ENCODE data around the gene ZFP91. TPM values are rescaled to one million over a fixed set of nuclear protein-coding genes. Genes with fewer than 3 reads are reported as not detected.

The ZFP91 gene, protein sequence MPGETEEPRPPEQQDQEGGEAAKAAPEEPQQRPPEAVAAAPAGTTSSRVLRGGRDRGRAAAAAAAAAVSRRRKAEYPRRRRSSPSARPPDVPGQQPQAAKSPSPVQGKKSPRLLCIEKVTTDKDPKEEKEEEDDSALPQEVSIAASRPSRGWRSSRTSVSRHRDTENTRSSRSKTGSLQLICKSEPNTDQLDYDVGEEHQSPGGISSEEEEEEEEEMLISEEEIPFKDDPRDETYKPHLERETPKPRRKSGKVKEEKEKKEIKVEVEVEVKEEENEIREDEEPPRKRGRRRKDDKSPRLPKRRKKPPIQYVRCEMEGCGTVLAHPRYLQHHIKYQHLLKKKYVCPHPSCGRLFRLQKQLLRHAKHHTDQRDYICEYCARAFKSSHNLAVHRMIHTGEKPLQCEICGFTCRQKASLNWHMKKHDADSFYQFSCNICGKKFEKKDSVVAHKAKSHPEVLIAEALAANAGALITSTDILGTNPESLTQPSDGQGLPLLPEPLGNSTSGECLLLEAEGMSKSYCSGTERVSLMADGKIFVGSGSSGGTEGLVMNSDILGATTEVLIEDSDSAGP
- 40.8 and 47.3 TPM in 2 replicates for total RNA-seq

DNA sequence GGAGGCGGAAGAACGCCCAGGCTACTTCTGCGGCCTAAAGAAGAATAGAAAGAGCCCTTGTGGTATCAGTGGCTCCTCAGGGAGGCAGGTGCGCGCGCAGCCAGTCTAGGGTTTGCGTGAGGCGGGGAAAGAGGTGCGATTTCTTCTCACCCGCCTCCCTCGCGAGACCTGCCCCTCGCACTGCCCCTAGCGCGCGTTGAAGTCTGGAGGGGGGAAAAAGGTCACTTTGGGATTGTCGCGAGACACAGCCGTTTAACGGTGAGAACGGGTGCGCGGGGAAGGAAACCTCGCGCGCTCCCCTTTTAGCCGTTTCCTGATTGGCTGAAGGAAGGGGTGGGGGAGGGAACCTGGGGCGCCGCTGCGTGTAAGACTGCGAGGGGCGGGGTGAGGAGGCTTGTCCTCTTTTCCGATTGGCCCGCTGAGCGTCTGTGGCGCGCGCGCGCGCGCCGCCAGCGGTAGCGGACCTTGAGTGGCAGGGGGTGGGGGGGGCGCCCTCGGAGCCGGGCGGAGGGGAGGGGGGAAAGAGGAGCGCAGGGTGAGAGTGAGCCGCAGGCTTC, at the start of gene ZFP91:
ZFP91 (plus strand) TSS at position 429 of the 557 bp plus-strand sequence. CDS start 219 bp downstream, outside the sequence.

DNA sequence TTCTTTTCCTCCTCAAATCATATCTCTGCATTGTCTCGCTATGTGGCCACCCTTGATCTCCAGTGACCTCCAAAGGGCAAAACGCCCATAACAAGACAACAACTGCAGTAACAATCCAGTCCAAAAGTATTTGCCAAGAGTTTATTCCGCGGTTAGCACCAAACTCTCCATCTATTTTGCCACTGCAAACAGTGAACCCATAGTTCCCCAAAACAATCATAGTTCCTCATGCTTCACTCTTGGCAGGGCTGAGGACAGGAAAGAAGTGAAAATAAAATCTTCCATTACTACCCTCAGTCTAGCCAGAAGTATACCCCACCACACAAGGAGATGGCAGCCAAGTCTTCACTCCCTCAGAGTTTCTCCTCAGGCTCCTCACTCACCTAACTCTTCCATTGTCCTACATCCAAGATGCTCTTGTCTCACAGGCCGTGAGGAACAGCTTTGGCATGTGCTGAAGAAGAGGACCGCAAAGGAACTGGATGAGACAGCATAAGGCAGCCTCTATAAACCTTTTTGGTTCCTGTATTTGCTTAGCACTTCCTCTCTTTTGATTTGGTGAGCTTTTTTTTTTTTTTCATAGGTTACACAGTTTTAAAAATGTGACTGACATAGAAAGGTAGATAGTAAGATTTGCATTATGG, 3.4 kb upstream of the ZFP91 start, which contains the start of gene LPXN:
LPXN (minus strand) TSS at position 480 of the 644 bp plus-strand sequence; CDS start at position 396, 84 bp downstream.

DNA sequence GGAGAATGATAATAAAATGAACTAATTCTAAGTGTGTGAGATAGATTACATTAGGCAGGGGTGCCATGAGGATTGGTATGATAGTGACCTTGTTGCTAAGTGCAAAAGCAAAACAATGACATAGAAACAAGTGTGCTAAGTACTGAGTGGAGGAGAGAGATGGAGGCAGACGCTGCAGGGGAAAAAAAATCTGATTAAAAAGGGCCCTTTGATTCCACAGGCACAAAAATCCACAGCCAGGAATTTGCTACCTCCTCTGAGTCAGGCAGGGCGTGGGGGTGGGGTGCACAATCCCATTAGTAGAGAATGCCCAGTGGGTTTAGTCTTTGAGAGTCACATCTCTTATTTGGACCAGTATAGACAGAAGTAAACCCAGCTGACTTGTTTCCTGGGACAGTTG, 43.5 kb downstream of the ZFP91 start, which contains the start of gene CNTF:
CNTF (plus strand) TSS at position 322 of the 400 bp plus-strand sequence. CDS start 88 bp downstream, outside the sequence.

Other genes starting within 250 kb of the ZFP91 start
- gene OR5B17, start 220.0 kb upstream of the ZFP91 start, total RNA-seq: not detected in 2 replicates
- gene OR5B3, start 172.2 kb upstream of the ZFP91 start, total RNA-seq: not detected in 2 replicates
- gene OR5B2, start 150.9 kb upstream of the ZFP91 start, total RNA-seq: not detected in 2 replicates
- not detected in 2 replicates for gene OR5B12, start 136.8 kb upstream of the ZFP91 start, total RNA-seq
- gene OR5B21, start 71.0 kb upstream of the ZFP91 start, total RNA-seq: not detected in 2 replicates
- gene LPXN, start 3.2 kb upstream of the ZFP91 start, total RNA-seq: 6.0 and 6.9 TPM in 2 replicates
- gene CNTF, start 43.6 kb downstream of the ZFP91 start, total RNA-seq: 0.27 and 0.34 TPM in 2 replicates
- not detected in 2 replicates for gene GLYAT, start 152.9 kb downstream of the ZFP91 start, total RNA-seq

All from mammary microvascular endothelial cell (primary cell).